ENCODE measurements around the gene CARD11. TPM values are rescaled to one million over a fixed set of nuclear protein-coding genes. Genes with fewer than 3 reads are reported as not detected.

Gene CARD11
- total RNA-seq, 1 donor from 2014 or later, result 1.7 TPM

- H3K36me3 Mint-ChIP-seq (ENCODE audit: low read depth), result no peaks in the 10 kb centered on the region
- H3K9me3 Mint-ChIP-seq (ENCODE audit: low read depth), result no peaks in the 10 kb centered on the region
- no peak overlapping the region for H3K27ac Mint-ChIP-seq (ENCODE audit: unreplicated experiment)
- peaks cover 2% of the 10 kb centered on the region for H3K27me3 Mint-ChIP-seq (ENCODE audit: low read depth)
- DNase-seq (ENCODE audit: low spot score), result no peak
- TF ChIP-seq, protein P1, sequence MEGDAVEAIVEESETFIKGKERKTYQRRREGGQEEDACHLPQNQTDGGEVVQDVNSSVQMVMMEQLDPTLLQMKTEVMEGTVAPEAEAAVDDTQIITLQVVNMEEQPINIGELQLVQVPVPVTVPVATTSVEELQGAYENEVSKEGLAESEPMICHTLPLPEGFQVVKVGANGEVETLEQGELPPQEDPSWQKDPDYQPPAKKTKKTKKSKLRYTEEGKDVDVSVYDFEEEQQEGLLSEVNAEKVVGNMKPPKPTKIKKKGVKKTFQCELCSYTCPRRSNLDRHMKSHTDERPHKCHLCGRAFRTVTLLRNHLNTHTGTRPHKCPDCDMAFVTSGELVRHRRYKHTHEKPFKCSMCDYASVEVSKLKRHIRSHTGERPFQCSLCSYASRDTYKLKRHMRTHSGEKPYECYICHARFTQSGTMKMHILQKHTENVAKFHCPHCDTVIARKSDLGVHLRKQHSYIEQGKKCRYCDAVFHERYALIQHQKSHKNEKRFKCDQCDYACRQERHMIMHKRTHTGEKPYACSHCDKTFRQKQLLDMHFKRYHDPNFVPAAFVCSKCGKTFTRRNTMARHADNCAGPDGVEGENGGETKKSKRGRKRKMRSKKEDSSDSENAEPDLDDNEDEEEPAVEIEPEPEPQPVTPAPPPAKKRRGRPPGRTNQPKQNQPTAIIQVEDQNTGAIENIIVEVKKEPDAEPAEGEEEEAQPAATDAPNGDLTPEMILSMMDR (IDR thresholded peaks at IDR 0.05), result no peak
- no peaks in the 10 kb centered on the region for H3K4me1 Mint-ChIP-seq (ENCODE audit: low read depth)
- no peak overlapping the region for H3K4me3 Mint-ChIP-seq (ENCODE audit: unreplicated experiment)
These were observed 137.3 kb downstream of the CARD11 start for GRCh38 chr7:2906197-2906931.

DNA sequence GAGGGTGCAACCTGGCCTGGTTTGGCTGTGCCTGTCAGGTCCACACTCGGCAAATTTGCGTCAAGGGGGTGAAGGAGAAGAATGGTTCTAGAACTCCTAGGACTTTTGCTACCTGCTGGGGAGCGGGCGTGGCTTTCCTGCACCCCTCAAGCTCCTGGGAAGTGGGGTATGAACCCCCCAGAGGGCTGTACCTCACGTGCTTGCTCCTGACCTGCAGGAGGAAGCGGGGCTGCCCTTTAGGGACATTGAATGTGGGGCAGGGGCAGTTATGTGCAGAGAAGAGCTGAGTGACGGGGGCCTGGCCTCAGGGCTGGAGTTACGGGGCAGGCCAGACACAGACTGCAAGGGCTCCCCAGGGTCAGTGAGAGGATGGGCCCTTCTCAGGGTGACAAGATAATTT, 138.2 kb downstream of the CARD11 start:
- H3K4me3 Mint-ChIP-seq (ENCODE audit: unreplicated experiment), result no peak overlapping the region
- no peak for DNase-seq (ENCODE audit: low spot score)
- no peaks in the 10 kb centered on the region for H3K36me3 Mint-ChIP-seq (ENCODE audit: low read depth)
- no peaks in the 10 kb centered on the region for H3K4me1 Mint-ChIP-seq (ENCODE audit: low read depth)
- peaks cover 2% of the 10 kb centered on the region for H3K27me3 Mint-ChIP-seq (ENCODE audit: low read depth)
- H3K27ac Mint-ChIP-seq (ENCODE audit: unreplicated experiment), result no peak overlapping the region
- no peaks in the 10 kb centered on the region for H3K9me3 Mint-ChIP-seq (ENCODE audit: low read depth)
- TF ChIP-seq, protein P1 (IDR thresholded peaks at IDR 0.05), result no peak

- Mint-ChIP-seq H3K4me1 (ENCODE audit: low read depth) (no peaks in the 10 kb centered on the region), H3K27me3 (ENCODE audit: low read depth) (peaks cover 2% of the 10 kb centered on the region), H3K27ac (ENCODE audit: unreplicated experiment) (no peak overlapping the region), H3K36me3 (ENCODE audit: low read depth) (no peaks in the 10 kb centered on the region), H3K9me3 (ENCODE audit: low read depth) (no peaks in the 10 kb centered on the region), H3K4me3 (ENCODE audit: unreplicated experiment) (no peak overlapping the region)
- no peak for DNase-seq (ENCODE audit: low spot score)
- TF ChIP-seq, protein P1 (IDR thresholded peaks at IDR 0.05), result no peak
These were observed 138.6 kb downstream of the CARD11 start for GRCh38 chr7:2905027-2905426.

DNA sequence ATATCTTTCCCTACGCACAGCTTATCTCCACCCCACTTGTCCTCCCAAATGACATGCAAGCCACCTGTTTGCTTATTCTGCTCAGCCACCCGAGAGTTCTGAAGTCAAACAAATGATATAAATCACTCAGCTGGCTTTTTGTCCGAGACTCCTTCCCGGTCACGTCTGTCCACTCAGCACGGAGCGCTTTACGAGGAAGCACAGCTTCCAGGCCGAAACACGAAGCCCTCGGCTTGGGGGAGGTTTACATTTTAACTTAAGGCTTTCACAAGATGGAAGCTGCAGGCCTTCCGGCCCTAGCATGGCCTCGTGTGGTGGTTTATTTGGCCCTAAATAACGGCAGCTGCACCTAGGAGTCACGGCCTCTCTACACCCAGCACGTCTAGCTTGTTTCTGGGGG, 139.5 kb downstream of the CARD11 start:
- Mint-ChIP-seq H3K9me3 (ENCODE audit: low read depth) (no peaks in the 10 kb centered on the region), H3K36me3 (ENCODE audit: low read depth) (no peaks in the 10 kb centered on the region), H3K27ac (ENCODE audit: unreplicated experiment) (no peak overlapping the region), H3K27me3 (ENCODE audit: low read depth) (peaks cover 2% of the 10 kb centered on the region), H3K4me1 (ENCODE audit: low read depth) (no peaks in the 10 kb centered on the region), H3K4me3 (ENCODE audit: unreplicated experiment) (no peak overlapping the region)
- TF ChIP-seq, protein P1 (IDR thresholded peaks at IDR 0.05), result no peak
- no peak for DNase-seq (ENCODE audit: low spot score)

DNA sequence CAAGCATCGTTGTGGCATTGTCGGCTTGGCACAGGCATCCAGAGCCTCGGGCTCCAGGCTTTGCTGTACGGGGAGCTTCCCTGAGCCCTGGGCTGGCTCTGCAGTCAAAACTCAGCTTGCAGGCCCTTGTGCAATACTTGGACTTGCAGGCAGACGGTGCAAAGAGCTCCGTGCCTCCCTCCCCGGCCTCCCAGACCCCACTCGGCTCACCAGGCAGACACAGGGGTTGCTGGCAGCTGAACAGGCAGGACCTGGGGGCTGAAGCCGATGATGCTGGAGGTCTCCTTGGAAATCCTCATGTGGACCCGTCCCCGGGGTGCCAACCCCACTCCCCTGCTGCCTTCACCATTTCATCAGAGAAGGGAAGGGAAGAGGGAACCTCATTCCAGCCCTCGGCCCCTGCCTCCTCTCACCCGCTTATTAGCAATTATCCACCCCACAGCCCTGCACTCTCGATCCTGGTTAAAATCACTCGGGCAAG, 139.9 kb downstream of the CARD11 start:
- no peak overlapping the region for H3K27ac Mint-ChIP-seq (ENCODE audit: unreplicated experiment)
- TF ChIP-seq, protein P1 (IDR thresholded peaks at IDR 0.05), result no peak
- H3K9me3 Mint-ChIP-seq (ENCODE audit: low read depth), result no peaks in the 10 kb centered on the region
- no peaks in the 10 kb centered on the region for H3K4me1 Mint-ChIP-seq (ENCODE audit: low read depth)
- no peaks in the 10 kb centered on the region for H3K36me3 Mint-ChIP-seq (ENCODE audit: low read depth)
- H3K4me3 Mint-ChIP-seq (ENCODE audit: unreplicated experiment), result no peak overlapping the region
- no peak for DNase-seq (ENCODE audit: low spot score)
- H3K27me3 Mint-ChIP-seq (ENCODE audit: low read depth), result peaks cover 2% of the 10 kb centered on the region

Data from chondrocyte (in vitro differentiated cells).